Fibroblast of skin of back (primary cell): ENCODE results near the gene SLC25A29.
"Not testable (repeated sequence)": the region's sequence is repeated elsewhere in the genome, so short reads cannot be mapped to it uniquely, and the experiment has no call there.

ENCODE experiments used
- DNase-seq: peaks from one replicate; pipeline ENCODE4 v3.0.0-alpha.2; 2013

SLC25A29 gene

GRCh38 chr14:100330388-100330931 is 24.2 kb upstream of the SLC25A29 start:
- no peak for DNase-seq

- DNase-seq: no peak
Measured at GRCh38 chr14:100330007-100330344, 23.7 kb upstream of the SLC25A29 start.

GRCh38 chr14:100329233-100330006 is 23.2 kb upstream of the SLC25A29 start:
- no peak for DNase-seq

DNA sequence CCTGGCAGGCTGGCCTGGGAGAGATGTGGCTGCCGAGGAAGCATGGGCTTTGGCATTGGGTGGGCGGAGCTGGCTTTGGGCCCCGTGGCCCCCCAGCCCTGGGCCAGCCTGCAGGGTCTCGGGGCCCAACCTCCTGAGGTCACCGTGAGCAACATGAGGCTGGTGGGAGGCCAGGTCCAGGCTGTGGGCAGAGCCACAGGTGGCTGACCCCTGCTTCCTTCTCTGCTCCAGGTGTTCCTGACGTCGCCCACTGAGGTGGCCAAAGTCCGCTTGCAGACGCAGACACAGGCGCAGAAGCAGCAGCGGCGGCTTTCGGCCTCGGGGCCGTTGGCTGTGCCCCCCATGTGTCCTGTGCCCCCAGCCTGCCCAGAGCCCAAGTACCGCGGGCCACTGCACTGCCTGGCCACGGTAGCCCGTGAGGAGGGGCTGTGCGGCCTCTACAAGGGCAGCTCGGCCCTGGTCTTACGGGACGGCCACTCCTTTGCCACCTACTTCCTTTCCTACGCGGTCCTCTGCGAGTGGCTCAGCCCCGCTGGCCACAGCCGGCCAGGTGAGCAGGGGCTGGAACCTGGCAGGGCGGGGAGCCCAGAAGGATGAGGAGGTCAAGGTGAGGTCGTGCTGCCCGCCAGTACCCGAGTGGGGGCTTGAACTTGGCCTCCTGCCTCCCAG is 22.4 kb upstream of the SLC25A29 start:
- DNase-seq: no peak

- no peak for DNase-seq
Measured at GRCh38 chr14:100327128-100327527, 20.9 kb upstream of the SLC25A29 start.

- DNase-seq: no peak
Measured at GRCh38 chr14:100325958-100326357, 19.7 kb upstream of the SLC25A29 start.

DNA sequence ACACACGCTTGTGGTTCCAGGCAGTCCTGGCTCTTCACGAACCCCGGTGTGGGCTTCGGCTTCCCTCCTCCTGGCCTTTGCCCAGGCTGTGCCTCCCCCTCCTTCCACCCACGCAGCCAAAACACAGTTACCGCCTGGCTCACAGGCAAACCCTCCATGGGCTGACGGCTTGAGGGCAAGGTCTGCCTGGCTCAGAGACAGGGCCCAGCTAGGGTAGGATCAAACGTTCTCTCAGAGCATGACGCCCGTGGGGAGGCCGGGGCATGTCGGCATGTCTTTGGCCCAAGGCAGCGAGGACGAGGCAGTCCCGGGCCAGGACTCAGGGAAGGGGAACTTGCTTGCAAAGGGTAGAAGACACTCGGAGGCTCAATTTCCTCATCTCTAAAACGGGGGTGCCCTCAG is 19.0 kb upstream of the SLC25A29 start:
- DNase-seq: no peak

GRCh38 chr14:100323942-100324307 is 17.7 kb upstream of the SLC25A29 start:
- no peak for DNase-seq

DNA sequence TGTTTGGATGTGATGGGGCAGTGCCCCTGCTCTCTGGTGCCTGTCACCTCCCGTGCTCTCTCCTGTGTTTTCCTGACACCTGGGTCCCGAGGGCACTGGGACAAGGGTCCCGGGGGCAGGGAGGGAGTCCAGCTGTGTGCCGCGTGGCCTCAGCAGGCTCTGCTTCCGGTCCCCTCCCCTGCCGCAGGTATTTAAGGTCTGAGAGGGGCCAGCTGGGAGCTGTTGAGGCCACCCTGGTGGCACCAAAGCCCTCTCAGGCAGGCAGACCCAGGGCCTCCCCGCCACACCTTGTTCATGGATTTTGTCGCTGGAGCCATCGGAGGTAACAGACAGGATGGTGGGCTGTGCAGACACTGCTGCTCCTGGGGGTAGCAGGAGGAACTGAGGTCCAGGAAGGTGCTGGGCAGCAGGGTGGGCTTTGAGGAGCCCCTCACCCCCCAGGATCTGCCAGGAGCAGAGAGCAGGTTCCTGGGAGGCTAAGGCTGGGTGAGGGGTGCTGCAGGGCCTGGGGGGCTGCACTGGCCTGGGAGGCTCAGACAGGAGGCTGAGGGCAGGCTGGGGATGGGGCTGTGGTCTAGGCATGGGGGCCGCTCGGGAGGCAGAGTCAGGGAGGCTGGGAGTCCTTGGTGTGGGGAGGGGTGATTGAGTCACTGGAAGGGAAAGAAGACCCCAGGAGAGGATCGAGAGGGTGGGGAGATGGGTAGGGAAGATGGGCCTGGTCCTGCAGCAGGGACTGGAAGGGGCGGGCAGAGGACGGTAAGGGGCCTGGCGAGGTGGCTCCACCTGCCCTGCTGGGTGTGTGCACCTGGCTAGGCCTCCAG is 17.1 kb upstream of the SLC25A29 start, which contains the start of gene SLC25A47:
Gene SLC25A47 (plus strand): TSS at position 219 of the 821 bp plus-strand sequence. CDS start 76 bp downstream, at position 295.
- no peak for DNase-seq

- DNase-seq: no peak
Measured at GRCh38 chr14:100322138-100322957, 16.1 kb upstream of the SLC25A29 start.

GRCh38 chr14:100321473-100322137 is 15.4 kb upstream of the SLC25A29 start:
- no peak for DNase-seq

- no peak for DNase-seq
Measured at GRCh38 chr14:100320157-100320856, 14.1 kb upstream of the SLC25A29 start.

- peak; percentile 51 for DNase-seq
Measured at GRCh38 chr14:100317912-100318808, 11.9 kb upstream of the SLC25A29 start.

- DNase-seq: no peak
Measured at GRCh38 chr14:100317389-100317788, 11.1 kb upstream of the SLC25A29 start.

- no peak for DNase-seq
Measured at GRCh38 chr14:100314724-100315123, 8.5 kb upstream of the SLC25A29 start.

- DNase-seq: no peak
Measured at GRCh38 chr14:100313464-100314230, 7.4 kb upstream of the SLC25A29 start.

- no peak for DNase-seq
Measured at GRCh38 chr14:100312877-100313400, 6.7 kb upstream of the SLC25A29 start.

GRCh38 chr14:100312110-100312876 is 6.0 kb upstream of the SLC25A29 start:
- not testable (repeated sequence) for DNase-seq
